ENCODE data around the gene LOXHD1. TPM values are rescaled to one million over a fixed set of nuclear protein-coding genes. Genes with fewer than 3 reads are reported as not detected.

Gene LOXHD1
- total RNA-seq, 1 experiment from 2014 or later, result 25.5 TPM

DNA sequence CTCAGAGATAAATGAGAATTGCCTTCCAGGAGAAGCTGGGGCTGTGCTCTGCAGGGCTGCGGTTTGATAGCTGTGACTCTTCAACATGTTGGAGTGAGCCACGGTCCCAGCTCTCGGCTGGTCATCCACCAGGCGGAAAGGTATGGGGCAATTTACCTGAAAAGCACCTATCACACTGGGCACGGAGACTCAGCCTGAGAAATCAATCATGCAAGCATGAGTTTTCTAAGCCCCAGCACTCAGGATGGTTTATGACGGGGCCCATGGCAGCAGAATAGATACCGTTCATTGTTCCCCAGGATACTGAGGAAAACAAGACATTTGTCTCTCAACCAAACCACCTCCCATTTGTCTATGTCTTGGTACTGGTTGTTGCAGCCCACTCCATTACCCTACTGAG, 83.9 kb downstream of the LOXHD1 start:
- POLR2A ChIA-PET (ENCODE audit: low non-redundant PET), result no interaction called here
- CTCF ChIA-PET, result no interaction called here

DNA sequence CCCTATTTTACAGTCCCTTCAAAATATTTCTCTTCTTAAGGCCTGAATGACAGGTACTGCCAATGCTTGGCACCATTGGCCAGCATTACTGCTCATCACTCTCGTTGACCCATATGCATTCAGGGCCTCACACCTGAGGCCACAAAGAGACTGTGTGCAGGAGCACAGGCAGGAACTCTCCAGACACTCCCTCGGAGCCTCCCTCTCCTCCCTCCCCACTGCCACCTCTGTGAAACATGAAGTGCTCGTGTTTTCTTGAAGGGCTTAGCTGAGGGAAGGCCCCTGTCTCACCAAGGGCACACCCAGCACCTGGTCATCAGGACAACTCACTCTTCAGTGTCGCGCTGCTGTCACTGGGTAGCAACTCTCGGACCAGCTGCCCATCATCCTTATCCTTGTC, 85.3 kb downstream of the LOXHD1 start:
- intact Hi-C loops (cut with micrococcal nuclease; ENCODE audit: unreplicated experiment), result no loop called here
- Histone ChIP-seq H3K36me3 (ENCODE audit: insufficient read depth, low read length, poor library complexity, severe bottlenecking) (peaks cover 4% of the 10 kb centered on the region), H3K4me1 (ENCODE audit: insufficient read depth, low read length, poor library complexity, severe bottlenecking) (no peaks in the 10 kb centered on the region), H3K9me3 (ENCODE audit: low read depth, low read length, poor library complexity, severe bottlenecking) (no peaks in the 10 kb centered on the region), H3K4me3 (ENCODE audit: low read depth, low read length, poor library complexity, severe bottlenecking) (no peak overlapping the region), H3K27ac (ENCODE audit: low read depth, low read length, poor library complexity, severe bottlenecking) (no peak overlapping the region), H3K27me3 (replicated peaks; ENCODE audit: insufficient read depth, low read depth, low read length, poor library complexity) (no peaks in the 10 kb centered on the region)
- TF ChIP-seq, protein P1, sequence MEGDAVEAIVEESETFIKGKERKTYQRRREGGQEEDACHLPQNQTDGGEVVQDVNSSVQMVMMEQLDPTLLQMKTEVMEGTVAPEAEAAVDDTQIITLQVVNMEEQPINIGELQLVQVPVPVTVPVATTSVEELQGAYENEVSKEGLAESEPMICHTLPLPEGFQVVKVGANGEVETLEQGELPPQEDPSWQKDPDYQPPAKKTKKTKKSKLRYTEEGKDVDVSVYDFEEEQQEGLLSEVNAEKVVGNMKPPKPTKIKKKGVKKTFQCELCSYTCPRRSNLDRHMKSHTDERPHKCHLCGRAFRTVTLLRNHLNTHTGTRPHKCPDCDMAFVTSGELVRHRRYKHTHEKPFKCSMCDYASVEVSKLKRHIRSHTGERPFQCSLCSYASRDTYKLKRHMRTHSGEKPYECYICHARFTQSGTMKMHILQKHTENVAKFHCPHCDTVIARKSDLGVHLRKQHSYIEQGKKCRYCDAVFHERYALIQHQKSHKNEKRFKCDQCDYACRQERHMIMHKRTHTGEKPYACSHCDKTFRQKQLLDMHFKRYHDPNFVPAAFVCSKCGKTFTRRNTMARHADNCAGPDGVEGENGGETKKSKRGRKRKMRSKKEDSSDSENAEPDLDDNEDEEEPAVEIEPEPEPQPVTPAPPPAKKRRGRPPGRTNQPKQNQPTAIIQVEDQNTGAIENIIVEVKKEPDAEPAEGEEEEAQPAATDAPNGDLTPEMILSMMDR (conservative IDR thresholded peaks at IDR 0.05; ENCODE audit: low read depth, low read length), result no peak
- TF ChIP-seq EZH2 (IDR thresholded peaks at IDR 0.05; ENCODE audit: borderline replicate concordance, low read depth, low read length, poor library complexity, severe bottlenecking), result no peak
- POLR2A ChIA-PET (ENCODE audit: low non-redundant PET), result no interaction called here
- no TSS peak for BruUV-seq (replicated peaks)
- DNase-seq (ENCODE audit: low spot score), result no peak
- CTCF ChIA-PET, result no interaction called here

More for the DNA sequence above, 83.9 kb downstream of the LOXHD1 start:
- Histone ChIP-seq H3K27ac (ENCODE audit: low read depth, low read length, poor library complexity, severe bottlenecking) (no peak overlapping the region), H3K9me3 (ENCODE audit: low read depth, low read length, poor library complexity, severe bottlenecking) (no peaks in the 10 kb centered on the region), H3K27me3 (replicated peaks; ENCODE audit: insufficient read depth, low read depth, low read length, poor library complexity) (no peaks in the 10 kb centered on the region), H3K4me1 (ENCODE audit: insufficient read depth, low read length, poor library complexity, severe bottlenecking) (no peaks in the 10 kb centered on the region), H3K36me3 (ENCODE audit: insufficient read depth, low read length, poor library complexity, severe bottlenecking) (peaks cover 4% of the 10 kb centered on the region), H3K4me3 (ENCODE audit: low read depth, low read length, poor library complexity, severe bottlenecking) (no peak overlapping the region)
- TF ChIP-seq EZH2 (IDR thresholded peaks at IDR 0.05; ENCODE audit: borderline replicate concordance, low read depth, low read length, poor library complexity, severe bottlenecking), result no peak
- TF ChIP-seq, protein P1 (conservative IDR thresholded peaks at IDR 0.05; ENCODE audit: low read depth, low read length), result no peak
- no peak for DNase-seq (ENCODE audit: low spot score)
- intact Hi-C loops (cut with micrococcal nuclease; ENCODE audit: unreplicated experiment), result no loop called here
- no TSS peak for BruUV-seq (replicated peaks)

DNA sequence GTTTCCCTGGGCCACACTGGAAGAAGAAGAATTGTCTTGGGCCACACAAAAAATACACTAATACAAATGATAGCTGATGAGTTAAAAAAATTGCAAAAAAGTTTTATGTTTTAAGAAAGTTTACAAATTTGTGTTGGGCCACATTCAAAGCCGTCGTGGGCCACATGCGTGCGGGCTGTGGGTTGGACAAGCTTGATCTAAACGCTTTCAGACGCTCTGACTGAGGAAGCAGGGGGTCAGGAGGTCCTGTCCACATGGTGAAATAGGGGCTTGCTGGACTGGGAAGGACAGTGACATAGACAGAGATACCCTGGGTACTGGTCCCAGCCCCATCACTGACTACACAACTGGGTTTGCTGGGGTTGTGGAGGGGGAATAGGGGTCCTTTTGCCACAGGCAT, 86.4 kb downstream of the LOXHD1 start:
- BruUV-seq (replicated peaks), result no TSS peak
- no peaks in the 10 kb centered on the region for H3K9me3 ChIP-seq (ENCODE audit: low read depth, low read length, poor library complexity, severe bottlenecking)
- H3K4me3 ChIP-seq (ENCODE audit: low read depth, low read length, poor library complexity, severe bottlenecking), result no peak overlapping the region
- H3K27me3 ChIP-seq (replicated peaks; ENCODE audit: insufficient read depth, low read depth, low read length, poor library complexity), result no peaks in the 10 kb centered on the region
- intact Hi-C loops (cut with micrococcal nuclease; ENCODE audit: unreplicated experiment), result no loop called here
- DNase-seq (ENCODE audit: low spot score), result no peak
- CTCF ChIA-PET, result no interaction called here
- POLR2A ChIA-PET (ENCODE audit: low non-redundant PET), result no interaction called here
- TF ChIP-seq EZH2 (IDR thresholded peaks at IDR 0.05; ENCODE audit: borderline replicate concordance, low read depth, low read length, poor library complexity, severe bottlenecking), result no peak
- TF ChIP-seq, protein P1 (conservative IDR thresholded peaks at IDR 0.05; ENCODE audit: low read depth, low read length), result no peak
- no peaks in the 10 kb centered on the region for H3K4me1 ChIP-seq (ENCODE audit: insufficient read depth, low read length, poor library complexity, severe bottlenecking)
- no peak overlapping the region for H3K27ac ChIP-seq (ENCODE audit: low read depth, low read length, poor library complexity, severe bottlenecking)
- H3K36me3 ChIP-seq (ENCODE audit: insufficient read depth, low read length, poor library complexity, severe bottlenecking), result peaks cover 4% of the 10 kb centered on the region
